ENCODE results near the gene KCNE1.

Gene KCNE1

GRCh38 chr21:34530261-34530660, 18.3 kb upstream of the KCNE1 start:
- Histone ChIP-seq H3K27me3 (ENCODE audit: insufficient read depth, low read length) (no peaks in the 10 kb centered on the region), H3K9me3 (ENCODE audit: low read length) (peaks cover 2% of the 10 kb centered on the region), H3K4me3 (ENCODE audit: low read length) (no peak overlapping the region), H2AFZ (ENCODE audit: low read depth, low read length) (no peak overlapping the region), H3K4me1 (ENCODE audit: insufficient read depth, low read length) (peaks cover 20% of the 10 kb centered on the region), H3K36me3 (ENCODE audit: insufficient read depth, low read length) (no peaks in the 10 kb centered on the region)

- no peaks in the 10 kb centered on the region for H3K27me3 ChIP-seq (ENCODE audit: insufficient read depth, low read length)
- no peaks in the 10 kb centered on the region for H3K9me3 ChIP-seq (ENCODE audit: low read length)
- no peak overlapping the region for H2AFZ ChIP-seq (ENCODE audit: low read depth, low read length)
- H3K4me3 ChIP-seq (ENCODE audit: low read length), result no peak overlapping the region
- H3K4me1 ChIP-seq (ENCODE audit: insufficient read depth, low read length), result peaks cover 16% of the 10 kb centered on the region
- no peaks in the 10 kb centered on the region for H3K36me3 ChIP-seq (ENCODE audit: insufficient read depth, low read length)
Measured at GRCh38 chr21:34528131-34528561, 16.1 kb upstream of the KCNE1 start.

- no peaks in the 10 kb centered on the region for H3K27me3 ChIP-seq (ENCODE audit: insufficient read depth, low read length)
- peak overlapping the region; percentile 77 for H2AFZ ChIP-seq (ENCODE audit: low read depth, low read length)
- peaks cover 16% of the 10 kb centered on the region for H3K4me1 ChIP-seq (ENCODE audit: insufficient read depth, low read length)
- H3K36me3 ChIP-seq (ENCODE audit: insufficient read depth, low read length), result peaks cover 3% of the 10 kb centered on the region
- peak overlapping the region; percentile 46 for H3K4me3 ChIP-seq (ENCODE audit: low read length)
- H3K9me3 ChIP-seq (ENCODE audit: low read length), result no peaks in the 10 kb centered on the region
Measured at GRCh38 chr21:34526618-34527290, 14.7 kb upstream of the KCNE1 start.

- peaks cover 9% of the 10 kb centered on the region for H3K36me3 ChIP-seq (ENCODE audit: insufficient read depth, low read length)
- peak overlapping the region; percentile 46 for H3K4me3 ChIP-seq (ENCODE audit: low read length)
- no peaks in the 10 kb centered on the region for H3K9me3 ChIP-seq (ENCODE audit: low read length)
- peak overlapping the region; percentile 77 for H2AFZ ChIP-seq (ENCODE audit: low read depth, low read length)
- H3K27me3 ChIP-seq (ENCODE audit: insufficient read depth, low read length), result no peaks in the 10 kb centered on the region
- peaks cover 16% of the 10 kb centered on the region for H3K4me1 ChIP-seq (ENCODE audit: insufficient read depth, low read length)
Measured at GRCh38 chr21:34526241-34526617, 14.2 kb upstream of the KCNE1 start.

- Histone ChIP-seq H3K4me1 (ENCODE audit: insufficient read depth, low read length) (peaks cover 16% of the 10 kb centered on the region), H3K27me3 (ENCODE audit: insufficient read depth, low read length) (no peaks in the 10 kb centered on the region), H3K4me3 (ENCODE audit: low read length) (no peak overlapping the region), H3K36me3 (ENCODE audit: insufficient read depth, low read length) (peaks cover 14% of the 10 kb centered on the region), H3K9me3 (ENCODE audit: low read length) (peaks cover 3% of the 10 kb centered on the region), H2AFZ (ENCODE audit: low read depth, low read length) (no peak overlapping the region)
Measured at GRCh38 chr21:34524646-34525601, 12.9 kb upstream of the KCNE1 start.

- Histone ChIP-seq H3K9me3 (ENCODE audit: low read length) (peaks cover 3% of the 10 kb centered on the region), H3K4me3 (ENCODE audit: low read length) (no peak overlapping the region), H3K36me3 (ENCODE audit: insufficient read depth, low read length) (peaks cover 14% of the 10 kb centered on the region), H3K4me1 (ENCODE audit: insufficient read depth, low read length) (peaks cover 16% of the 10 kb centered on the region), H2AFZ (ENCODE audit: low read depth, low read length) (no peak overlapping the region), H3K27me3 (ENCODE audit: insufficient read depth, low read length) (no peaks in the 10 kb centered on the region)
Measured at GRCh38 chr21:34523019-34523555, 11.1 kb upstream of the KCNE1 start.

- Histone ChIP-seq H3K27me3 (ENCODE audit: insufficient read depth, low read length) (no peaks in the 10 kb centered on the region), H3K9me3 (ENCODE audit: low read length) (peaks cover 3% of the 10 kb centered on the region), H3K4me3 (ENCODE audit: low read length) (no peak overlapping the region), H3K4me1 (ENCODE audit: insufficient read depth, low read length) (peaks cover 16% of the 10 kb centered on the region), H3K36me3 (ENCODE audit: insufficient read depth, low read length) (peaks cover 19% of the 10 kb centered on the region), H2AFZ (ENCODE audit: low read depth, low read length) (no peak overlapping the region)
Measured at GRCh38 chr21:34522284-34522683, 10.3 kb upstream of the KCNE1 start.

- H3K4me1 ChIP-seq (ENCODE audit: insufficient read depth, low read length), result peaks cover 10% of the 10 kb centered on the region
- peaks cover 19% of the 10 kb centered on the region for H3K36me3 ChIP-seq (ENCODE audit: insufficient read depth, low read length)
- H3K27me3 ChIP-seq (ENCODE audit: insufficient read depth, low read length), result no peaks in the 10 kb centered on the region
- H2AFZ ChIP-seq (ENCODE audit: low read depth, low read length), result no peak overlapping the region
- H3K9me3 ChIP-seq (ENCODE audit: low read length), result peaks cover 3% of the 10 kb centered on the region
- H3K4me3 ChIP-seq (ENCODE audit: low read length), result no peak overlapping the region
Measured at GRCh38 chr21:34521561-34521960, 9.6 kb upstream of the KCNE1 start.

GRCh38 chr21:34520764-34521508, 8.9 kb upstream of the KCNE1 start:
- H3K9me3 ChIP-seq (ENCODE audit: low read length), result peaks cover 3% of the 10 kb centered on the region
- H3K36me3 ChIP-seq (ENCODE audit: insufficient read depth, low read length), result peaks cover 19% of the 10 kb centered on the region
- H3K4me3 ChIP-seq (ENCODE audit: low read length), result no peak overlapping the region
- H3K27me3 ChIP-seq (ENCODE audit: insufficient read depth, low read length), result no peaks in the 10 kb centered on the region
- no peak overlapping the region for H2AFZ ChIP-seq (ENCODE audit: low read depth, low read length)
- peaks cover 3% of the 10 kb centered on the region for H3K4me1 ChIP-seq (ENCODE audit: insufficient read depth, low read length)

- H2AFZ ChIP-seq (ENCODE audit: low read depth, low read length), result no peak overlapping the region
- H3K36me3 ChIP-seq (ENCODE audit: insufficient read depth, low read length), result peaks cover 19% of the 10 kb centered on the region
Measured at GRCh38 chr21:34520281-34520680, 8.3 kb upstream of the KCNE1 start.

GRCh38 chr21:34519694-34520093, 7.7 kb upstream of the KCNE1 start:
- no peaks in the 10 kb centered on the region for H3K27me3 ChIP-seq (ENCODE audit: insufficient read depth, low read length)
- no peak overlapping the region for H2AFZ ChIP-seq (ENCODE audit: low read depth, low read length)
- no peaks in the 10 kb centered on the region for H3K4me1 ChIP-seq (ENCODE audit: insufficient read depth, low read length)
- peaks cover 3% of the 10 kb centered on the region for H3K9me3 ChIP-seq (ENCODE audit: low read length)
- peaks cover 19% of the 10 kb centered on the region for H3K36me3 ChIP-seq (ENCODE audit: insufficient read depth, low read length)
- no peak overlapping the region for H3K4me3 ChIP-seq (ENCODE audit: low read length)

More at GRCh38 chr21:34520281-34520680, 8.3 kb upstream of the KCNE1 start:
- Histone ChIP-seq H3K4me3 (ENCODE audit: low read length) (no peak overlapping the region), H3K9me3 (ENCODE audit: low read length) (peaks cover 3% of the 10 kb centered on the region), H3K4me1 (ENCODE audit: insufficient read depth, low read length) (peaks cover 2% of the 10 kb centered on the region), H3K27me3 (ENCODE audit: insufficient read depth, low read length) (no peaks in the 10 kb centered on the region)

GRCh38 chr21:34519016-34519415, 7.0 kb upstream of the KCNE1 start:
- no peak overlapping the region for H2AFZ ChIP-seq (ENCODE audit: low read depth, low read length)
- no peaks in the 10 kb centered on the region for H3K27me3 ChIP-seq (ENCODE audit: insufficient read depth, low read length)
- no peaks in the 10 kb centered on the region for H3K4me1 ChIP-seq (ENCODE audit: insufficient read depth, low read length)
- H3K9me3 ChIP-seq (ENCODE audit: low read length), result peaks cover 3% of the 10 kb centered on the region
- H3K4me3 ChIP-seq (ENCODE audit: low read length), result no peak overlapping the region
- peaks cover 19% of the 10 kb centered on the region for H3K36me3 ChIP-seq (ENCODE audit: insufficient read depth, low read length)
